HUES48 (cell line): ENCODE data around the gene TAGLN3.

Experiments used
- H3K27ac ChIP-seq: one replicate; pipeline ENCODE4 v1.7.0; 2013; ENCODE audit warnings: low read depth, low read length, inconsistent platforms
- H3K27me3 ChIP-seq: 2 replicates; pipeline ENCODE4 v1.6.1; 2013; ENCODE audit warnings: mild to moderate bottlenecking, low read length; ENCODE audit not compliant: control insufficient read depth, insufficient read depth
- H3K36me3 ChIP-seq: 2 replicates; pipeline ENCODE4 v1.6.1; 2013; ENCODE audit warnings: low read length; ENCODE audit not compliant: control insufficient read depth, insufficient read depth
- H3K4me1 ChIP-seq: 2 replicates; pipeline ENCODE4 v1.6.1; 2013; ENCODE audit warnings: mild to moderate bottlenecking, low read length; ENCODE audit not compliant: control insufficient read depth, insufficient read depth
- H3K4me3 ChIP-seq: 2 replicates; pipeline ENCODE4 v1.5.1; 2013; ENCODE audit warnings: mild to moderate bottlenecking, low read depth, low read length
- H3K9ac ChIP-seq: 2 replicates; pipeline ENCODE4 v1.6.1; 2013; ENCODE audit warnings: mild to moderate bottlenecking, low read depth, low read length, moderate library complexity
- H3K9me3 ChIP-seq: 2 replicates; pipeline ENCODE4 v1.6.1; 2013; ENCODE audit warnings: low read length; ENCODE audit not compliant: control insufficient read depth, insufficient read depth

TAGLN3 gene

DNA sequence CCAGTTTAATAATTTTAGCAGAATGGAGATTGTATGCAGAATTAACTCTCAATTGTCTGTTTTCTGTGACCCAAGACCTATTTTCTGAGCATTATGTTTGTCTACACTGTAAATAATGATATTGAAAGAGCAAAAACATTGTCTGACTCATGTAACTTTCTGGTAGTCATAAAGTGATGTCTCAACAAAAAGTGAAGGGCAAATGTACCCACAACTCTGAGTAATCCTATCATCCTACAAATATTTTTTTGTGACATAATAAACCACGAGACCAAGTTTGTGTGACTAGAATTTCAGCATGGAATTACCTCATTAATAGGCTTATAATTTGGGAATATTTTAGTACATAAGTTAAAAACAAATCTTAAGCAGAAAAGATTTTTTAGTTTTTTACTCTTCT is 35.3 kb upstream of the TAGLN3 start:
- Histone ChIP-seq H3K4me1 (peaks cover 12% of the 10 kb centered on the region), H3K36me3 (no peaks in the 10 kb centered on the region; the same call in 1 of the 2 replicates), H3K4me3 (no peak overlapping the region), H3K9ac (no peak overlapping the region), H3K27ac (no peak overlapping the region), H3K27me3 (peaks cover 12% of the 10 kb centered on the region), H3K9me3 (no peaks in the 10 kb centered on the region)

DNA sequence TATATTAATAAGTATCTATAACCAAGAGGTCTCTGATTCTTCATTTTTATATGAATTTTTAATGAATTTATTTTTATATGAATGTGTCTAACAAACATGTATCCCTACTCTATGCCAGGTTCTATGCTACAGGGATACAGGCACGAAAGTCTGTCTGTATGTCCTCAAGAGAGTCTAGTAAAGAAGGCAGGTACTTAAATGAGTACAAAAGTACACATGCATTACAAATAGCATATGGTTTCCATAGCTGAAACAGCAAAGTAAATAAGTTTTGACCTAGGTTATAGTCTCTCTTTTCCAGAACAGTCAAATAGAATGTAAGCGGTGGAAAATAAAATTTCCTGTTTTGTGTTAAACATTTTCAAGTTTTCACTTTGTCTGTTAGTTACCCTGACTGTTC is 33.2 kb upstream of the TAGLN3 start:
- Histone ChIP-seq H3K9ac (no peak overlapping the region), H3K9me3 (no peaks in the 10 kb centered on the region), H3K4me3 (no peak overlapping the region), H3K36me3 (peaks cover 7% of the 10 kb centered on the region), H3K4me1 (peaks cover 6% of the 10 kb centered on the region; the same call in 1 of the 2 replicates), H3K27ac (no peak overlapping the region), H3K27me3 (no peaks in the 10 kb centered on the region)

DNA sequence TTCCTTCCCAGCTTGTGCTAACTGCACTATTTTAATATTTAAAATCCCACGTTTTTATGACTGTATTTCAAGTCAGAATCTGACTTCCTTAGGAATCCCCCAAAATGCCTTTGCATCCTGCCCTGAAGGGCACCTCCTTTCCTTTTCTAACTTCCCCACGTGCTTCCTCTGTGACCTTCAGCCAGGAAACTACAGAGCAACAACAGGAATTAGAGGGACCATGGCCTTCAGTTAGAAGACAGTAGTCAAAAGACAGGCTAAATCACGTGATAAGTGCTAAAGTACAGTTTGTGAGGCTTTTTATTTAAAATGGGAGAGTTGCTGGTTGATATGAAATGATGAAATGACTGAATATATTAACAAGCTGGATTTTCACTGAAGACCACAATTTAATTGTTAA is 31.7 kb upstream of the TAGLN3 start:
- no peak overlapping the region for H3K9ac ChIP-seq
- H3K4me1 ChIP-seq, result peaks cover 6% of the 10 kb centered on the region; the same call in 1 of the 2 replicates
- H3K27ac ChIP-seq, result no peak overlapping the region
- H3K9me3 ChIP-seq, result no peaks in the 10 kb centered on the region
- no peaks in the 10 kb centered on the region for H3K27me3 ChIP-seq
- no peak overlapping the region for H3K4me3 ChIP-seq
- H3K36me3 ChIP-seq, result peaks cover 7% of the 10 kb centered on the region

DNA sequence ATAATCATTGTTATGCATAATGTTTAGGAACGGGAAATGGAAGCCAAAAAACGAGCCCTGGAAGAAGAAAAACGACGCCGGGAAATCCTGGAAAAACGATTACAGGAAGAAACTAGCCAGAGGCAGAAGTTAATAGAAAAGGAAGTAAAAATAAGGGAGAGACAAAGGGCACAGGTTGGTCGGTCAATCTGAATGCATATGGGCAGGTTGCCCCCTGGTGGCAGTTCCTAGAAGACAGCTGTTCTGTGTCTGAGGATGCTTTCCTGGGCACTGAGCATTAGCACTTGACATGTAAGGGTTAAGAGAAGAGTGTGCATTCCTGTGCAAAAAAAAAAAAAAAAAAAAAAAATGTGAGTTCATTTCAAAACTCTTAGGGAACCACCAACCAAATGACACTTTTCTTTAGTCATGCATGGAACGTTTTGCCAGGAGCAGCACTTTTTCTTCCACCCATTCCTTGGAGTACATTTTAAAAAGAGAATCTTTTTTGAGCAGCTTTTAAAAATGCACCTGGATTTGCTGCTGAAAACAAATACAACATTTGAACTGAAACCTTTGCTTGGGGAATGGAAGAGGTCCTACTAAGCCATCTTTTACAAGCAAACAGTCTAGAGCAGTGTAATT is 31.0 kb upstream of the TAGLN3 start:
- Histone ChIP-seq H3K4me3 (no peak overlapping the region), H3K9ac (no peak overlapping the region), H3K27ac (no peak overlapping the region), H3K4me1 (peaks cover 8% of the 10 kb centered on the region; the same call in 1 of the 2 replicates), H3K36me3 (peaks cover 7% of the 10 kb centered on the region), H3K27me3 (no peaks in the 10 kb centered on the region), H3K9me3 (no peaks in the 10 kb centered on the region)

DNA sequence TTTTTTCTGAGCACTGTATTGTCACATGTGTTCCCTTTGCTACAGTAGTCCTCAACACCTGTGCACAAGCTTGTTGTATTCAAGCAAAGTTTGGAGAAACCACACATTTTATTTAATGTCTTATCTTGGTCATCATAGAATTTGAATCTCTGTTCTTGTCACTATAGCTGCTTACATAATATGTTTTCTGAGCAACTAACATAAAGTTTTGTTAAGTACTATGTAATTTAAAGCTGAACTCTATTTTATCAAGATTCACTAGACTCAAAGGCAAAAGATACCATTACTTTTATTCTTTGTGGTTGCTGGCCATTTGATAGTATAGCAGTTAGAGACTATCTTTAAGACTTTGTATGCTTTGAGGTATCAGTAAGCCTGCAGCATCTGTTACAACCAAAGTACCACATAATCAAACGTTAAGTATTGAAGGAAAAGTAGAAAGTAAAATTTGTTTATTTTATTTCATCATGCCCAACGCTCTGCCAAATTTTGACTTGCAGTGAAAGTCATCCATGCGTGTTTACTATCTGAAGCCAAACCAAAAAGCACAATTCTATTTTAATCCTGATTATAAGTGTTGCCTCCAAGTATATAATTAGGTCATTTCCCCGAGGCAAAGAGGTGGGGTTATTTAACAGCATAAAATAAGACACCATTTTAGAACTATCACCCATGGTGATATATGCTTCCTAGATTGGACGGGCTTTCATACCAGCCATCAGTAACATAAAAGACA is 30.2 kb upstream of the TAGLN3 start:
- H3K27ac ChIP-seq, result no peak overlapping the region
- peaks cover 10% of the 10 kb centered on the region; the same call in 1 of the 2 replicates for H3K4me1 ChIP-seq
- H3K9me3 ChIP-seq, result no peaks in the 10 kb centered on the region
- no peaks in the 10 kb centered on the region for H3K27me3 ChIP-seq
- H3K9ac ChIP-seq, result no peak overlapping the region
- no peak overlapping the region for H3K4me3 ChIP-seq
- H3K36me3 ChIP-seq, result peaks cover 7% of the 10 kb centered on the region

DNA sequence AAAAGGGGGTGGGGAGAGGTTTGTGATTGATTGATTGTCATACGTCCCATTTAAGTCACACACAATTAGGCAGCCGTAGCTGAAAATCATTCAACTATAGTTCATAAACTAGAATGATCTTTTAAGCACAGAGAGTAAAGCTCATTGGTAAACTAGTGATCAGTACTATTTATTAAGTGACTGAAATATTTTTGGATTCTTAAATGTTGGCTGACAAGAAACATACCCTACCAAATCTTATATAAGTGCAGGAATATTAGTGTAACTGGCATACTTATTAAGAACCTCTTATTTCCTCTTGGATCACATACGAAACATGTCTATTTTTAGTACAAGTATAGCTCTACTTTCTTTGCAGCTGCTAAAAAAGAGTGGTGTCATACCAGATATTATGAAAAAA is 28.3 kb upstream of the TAGLN3 start:
- Histone ChIP-seq H3K4me1 (peaks cover 10% of the 10 kb centered on the region; the same call in 1 of the 2 replicates), H3K36me3 (peaks cover 9% of the 10 kb centered on the region), H3K9me3 (no peaks in the 10 kb centered on the region), H3K27ac (no peak overlapping the region), H3K4me3 (no peak overlapping the region), H3K9ac (no peak overlapping the region), H3K27me3 (no peaks in the 10 kb centered on the region)

DNA sequence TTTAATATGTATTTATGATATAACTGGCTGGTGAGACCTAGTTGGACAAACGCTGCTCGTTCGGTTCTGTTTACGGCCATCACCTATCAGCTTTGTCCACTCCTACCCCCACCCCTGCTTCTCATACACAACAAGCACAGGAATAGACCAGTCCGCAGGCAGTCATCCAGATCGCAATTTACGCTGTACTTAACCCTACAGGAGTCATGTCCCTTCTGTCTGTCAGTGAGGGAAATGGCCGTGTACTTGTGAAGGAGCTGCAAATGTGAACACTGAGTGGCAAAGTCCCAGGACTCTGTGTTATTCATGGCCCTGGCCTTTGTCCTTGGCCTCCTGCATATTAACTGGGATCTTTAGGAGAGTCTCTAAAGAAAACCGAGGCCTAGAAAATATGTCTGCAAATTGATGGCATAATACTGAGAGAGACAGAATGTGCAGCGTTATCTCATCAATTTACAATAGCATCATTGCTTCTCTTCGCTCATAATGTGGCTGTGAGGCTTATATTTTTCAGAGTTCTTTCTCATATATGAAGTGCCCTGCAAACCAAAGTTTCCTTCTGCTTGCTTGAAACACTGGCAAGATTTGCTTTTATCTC is 27.1 kb upstream of the TAGLN3 start:
- Histone ChIP-seq H3K4me3 (no peak overlapping the region), H3K4me1 (peaks cover 10% of the 10 kb centered on the region; the same call in 1 of the 2 replicates), H3K27me3 (no peaks in the 10 kb centered on the region), H3K9me3 (no peaks in the 10 kb centered on the region), H3K36me3 (peaks cover 9% of the 10 kb centered on the region), H3K9ac (no peak overlapping the region), H3K27ac (no peak overlapping the region)

DNA sequence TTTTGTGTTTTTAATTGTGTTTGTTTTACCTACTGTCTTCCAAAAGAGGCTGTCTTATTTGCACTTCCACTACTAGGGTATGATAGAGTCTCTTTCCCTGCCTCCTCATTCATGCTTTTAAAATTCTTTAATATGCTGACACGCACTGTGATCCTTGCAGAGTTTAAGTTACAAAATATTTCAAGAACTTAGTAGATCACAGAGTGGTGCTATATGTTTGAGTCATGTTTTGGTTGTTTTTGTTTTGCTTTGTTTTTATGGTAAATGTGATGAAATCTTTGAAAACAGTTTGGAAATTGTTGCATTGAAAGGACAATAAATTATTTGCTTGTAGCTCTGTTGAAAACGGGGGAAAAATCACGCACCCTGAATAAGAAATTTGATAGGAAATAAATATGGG is 25.8 kb upstream of the TAGLN3 start:
- Histone ChIP-seq H3K27me3 (no peaks in the 10 kb centered on the region), H3K4me3 (no peak overlapping the region), H3K9me3 (no peaks in the 10 kb centered on the region), H3K9ac (no peak overlapping the region), H3K27ac (no peak overlapping the region), H3K4me1 (peaks cover 4% of the 10 kb centered on the region; the same call in 1 of the 2 replicates), H3K36me3 (peaks cover 9% of the 10 kb centered on the region)

DNA sequence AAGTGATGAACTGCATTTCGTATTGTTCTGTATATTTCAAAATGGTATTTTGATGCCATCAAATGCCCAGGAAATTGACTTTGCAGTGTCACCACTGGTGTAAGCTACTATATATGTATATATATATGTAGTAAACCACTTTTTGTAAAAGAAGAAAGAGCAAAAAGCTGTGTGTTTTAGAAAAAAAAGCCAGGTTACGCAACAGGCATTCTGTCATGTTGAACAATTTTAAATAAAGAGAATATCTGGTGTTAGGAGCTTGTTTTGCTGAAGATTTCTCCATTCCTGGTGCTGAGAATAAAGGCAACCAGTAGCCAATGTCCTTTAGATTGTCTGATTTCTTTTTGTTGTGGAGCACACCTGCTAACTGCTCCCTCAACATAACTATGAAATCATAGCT is 23.6 kb upstream of the TAGLN3 start:
- H3K4me3 ChIP-seq, result no peak overlapping the region
- no peak overlapping the region for H3K27ac ChIP-seq
- H3K27me3 ChIP-seq, result no peaks in the 10 kb centered on the region
- peaks cover 10% of the 10 kb centered on the region; the same call in 1 of the 2 replicates for H3K4me1 ChIP-seq
- no peaks in the 10 kb centered on the region for H3K9me3 ChIP-seq
- no peak overlapping the region for H3K9ac ChIP-seq
- 0 out of 2 replicates have a peak, but pooled peaks cover 2% of the 10 kb centered on the region for H3K36me3 ChIP-seq

DNA sequence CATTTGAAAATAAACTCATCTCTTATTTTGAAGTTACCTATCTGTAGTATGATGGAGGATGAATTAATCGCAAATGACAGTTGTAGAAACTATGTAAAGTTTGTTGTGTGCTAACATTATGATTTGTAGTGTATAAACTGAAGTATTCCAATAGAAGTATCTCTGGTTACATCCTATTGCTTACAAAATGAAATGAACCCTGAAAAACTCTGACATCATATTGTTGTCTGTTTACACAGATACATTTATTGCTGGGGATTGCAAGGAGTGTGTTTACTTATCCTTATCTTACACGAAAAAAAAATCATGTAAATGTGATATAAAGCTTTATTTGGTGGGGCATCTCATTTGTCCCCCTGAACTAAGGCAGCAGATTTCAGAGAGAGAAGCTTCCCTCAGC is 22.5 kb upstream of the TAGLN3 start:
- no peak overlapping the region for H3K9ac ChIP-seq
- H3K9me3 ChIP-seq, result no peaks in the 10 kb centered on the region
- H3K4me1 ChIP-seq, result peaks cover 10% of the 10 kb centered on the region; the same call in 1 of the 2 replicates
- no peak overlapping the region for H3K4me3 ChIP-seq
- no peaks in the 10 kb centered on the region for H3K27me3 ChIP-seq
- 0 out of 2 replicates have a peak, but pooled peaks cover 2% of the 10 kb centered on the region for H3K36me3 ChIP-seq
- no peak overlapping the region for H3K27ac ChIP-seq
